NCI-H748 treated with DMSO at 0.1 percent for 48 hours (cell line): ENCODE results near the gene LRRC4C.

Experiments used
- DNase-seq: peaks from one replicate; lab custom pipeline; 2025; lab: John Stamatoyannopoulos, UW

Gene LRRC4C

DNA sequence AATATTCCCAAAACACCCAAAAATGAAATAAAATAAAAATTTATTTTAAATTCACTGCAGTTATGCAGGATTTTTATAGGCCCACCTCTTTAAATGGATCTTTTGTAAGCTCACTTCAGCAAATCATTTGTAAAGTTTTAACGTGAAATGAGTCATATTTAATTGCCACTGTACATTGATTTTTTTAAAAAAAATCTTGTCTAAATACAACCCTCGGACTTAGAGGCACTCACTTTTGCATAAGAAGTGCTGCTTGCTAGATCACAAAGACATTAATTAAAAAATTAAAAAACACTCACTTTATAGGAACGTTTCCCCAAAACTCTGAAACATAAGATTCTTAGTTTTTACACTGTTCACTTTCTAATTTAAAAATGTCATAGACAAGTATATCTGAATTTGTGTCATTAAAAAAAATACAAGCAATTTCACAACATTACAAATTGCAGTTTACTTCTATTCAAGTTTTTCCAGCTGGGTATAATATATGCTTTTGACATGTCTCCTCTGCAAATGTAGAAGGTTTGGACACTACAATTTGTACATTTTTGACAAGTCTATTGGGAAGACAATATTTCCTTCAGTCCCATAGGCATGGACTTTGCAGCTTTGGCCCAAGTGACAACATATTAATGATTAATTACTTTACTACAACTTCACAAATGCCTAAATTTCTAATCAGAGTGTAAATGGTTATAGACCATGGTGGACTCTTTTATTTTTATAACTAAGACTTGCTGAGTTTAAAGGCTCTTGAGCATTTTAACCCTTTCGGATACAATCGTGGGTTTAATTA lies 1088.4 kb downstream of the LRRC4C start:
- no peak for DNase-seq

DNA sequence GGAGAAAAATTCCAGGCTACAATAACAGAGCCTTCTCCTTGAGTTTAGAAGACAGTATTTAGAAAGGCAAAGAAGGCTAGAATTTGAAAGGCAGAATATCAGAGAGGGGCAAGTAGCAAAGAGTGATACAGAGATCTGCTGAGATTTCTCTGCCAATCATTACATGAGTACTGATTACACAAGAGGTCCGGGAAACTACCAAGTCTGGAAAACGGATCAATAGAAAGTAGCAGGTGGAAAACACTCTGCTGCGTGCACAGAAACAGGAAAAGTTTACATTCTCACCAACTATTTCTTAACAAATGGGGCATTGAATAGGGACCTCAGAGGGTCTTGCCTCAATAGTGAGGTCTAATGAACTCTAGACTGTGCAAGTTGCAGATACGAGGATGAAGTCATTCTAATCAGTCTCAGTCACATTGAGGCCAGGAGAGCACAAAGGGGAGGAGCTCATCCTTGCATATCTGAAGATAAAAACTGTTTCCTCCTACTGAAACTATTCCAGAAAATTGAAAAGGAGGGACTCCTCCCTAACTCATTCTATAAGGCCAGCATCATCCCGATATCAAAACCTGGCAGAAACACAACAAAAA lies 1099.2 kb downstream of the LRRC4C start:
- DNase-seq: no peak

DNA sequence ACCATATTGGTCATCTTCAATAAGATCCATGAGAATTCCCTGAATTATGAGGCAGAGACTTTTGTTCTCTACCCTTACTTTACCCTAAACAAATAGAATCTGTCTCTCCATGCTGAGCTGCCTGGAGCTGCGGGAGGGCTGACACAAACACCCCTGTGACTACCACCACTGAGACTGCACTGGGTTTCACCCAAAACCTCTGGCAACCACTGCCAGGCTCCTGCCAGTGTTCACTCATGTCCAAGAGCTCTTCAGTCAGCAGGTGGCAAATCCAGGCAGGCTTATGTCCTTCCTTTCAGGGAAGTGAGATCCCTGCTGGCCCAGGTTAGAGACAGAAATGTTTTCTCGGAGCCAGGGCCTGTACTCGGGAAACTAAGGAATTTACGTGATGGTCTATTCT lies 1105.3 kb downstream of the LRRC4C start:
- DNase-seq: no peak

DNA sequence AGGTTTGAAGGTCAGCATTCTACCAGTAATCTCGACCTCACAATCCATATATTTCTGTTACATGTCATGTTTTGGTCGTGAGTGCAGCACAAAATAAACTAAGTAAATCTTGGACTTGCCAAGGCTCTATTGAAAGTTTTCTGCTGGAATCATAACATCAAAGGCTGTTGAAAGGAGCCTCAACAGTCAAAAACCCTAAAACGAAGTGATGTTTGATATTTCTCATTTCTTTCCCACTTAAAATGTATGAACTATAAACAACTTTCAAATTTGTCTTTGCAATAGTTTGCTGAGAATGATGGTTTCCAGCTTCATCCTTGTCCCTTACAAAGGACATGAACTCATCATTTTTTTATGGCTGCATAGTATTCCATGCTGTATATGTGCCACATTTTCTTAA lies 1118.5 kb downstream of the LRRC4C start:
- no peak for DNase-seq

DNA sequence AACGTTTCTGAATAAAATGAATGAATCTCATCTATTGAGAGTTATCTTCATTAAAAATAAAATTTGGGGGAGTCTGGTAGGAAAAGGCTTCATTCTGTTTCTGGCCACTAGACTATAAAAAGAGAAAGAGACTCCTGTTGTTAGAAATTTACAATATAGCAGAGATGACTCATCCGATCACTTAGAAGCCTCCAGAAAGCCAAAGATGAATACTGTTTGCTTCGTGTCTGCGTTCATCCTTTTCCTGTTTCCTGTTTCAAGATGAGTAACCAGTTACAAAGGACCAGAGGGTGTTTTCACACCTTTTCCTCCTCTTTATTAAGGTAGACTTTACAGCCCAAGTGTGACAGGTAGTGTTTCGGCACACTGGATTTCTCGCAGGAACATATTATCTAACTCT lies 1120.7 kb downstream of the LRRC4C start:
- DNase-seq: no peak

DNA sequence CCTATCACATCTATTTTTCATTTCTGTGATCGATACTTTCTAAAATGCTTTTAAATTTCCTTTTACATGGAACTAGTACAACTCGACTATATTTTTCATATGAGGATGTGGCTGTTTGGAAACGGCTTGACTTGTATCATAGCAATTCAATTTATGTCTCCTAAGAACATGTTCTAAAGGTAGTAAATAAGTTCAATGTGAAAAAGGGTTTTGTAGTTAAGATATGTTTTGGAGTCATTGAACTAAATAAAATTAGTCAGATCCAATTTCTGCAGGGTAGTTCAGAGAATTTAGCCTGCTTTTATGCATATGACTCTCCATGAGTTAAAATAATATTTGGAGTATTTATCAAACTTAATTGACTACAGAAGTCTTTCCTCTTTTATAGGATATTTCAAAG lies 1121.4 kb downstream of the LRRC4C start:
- DNase-seq: no peak

DNA sequence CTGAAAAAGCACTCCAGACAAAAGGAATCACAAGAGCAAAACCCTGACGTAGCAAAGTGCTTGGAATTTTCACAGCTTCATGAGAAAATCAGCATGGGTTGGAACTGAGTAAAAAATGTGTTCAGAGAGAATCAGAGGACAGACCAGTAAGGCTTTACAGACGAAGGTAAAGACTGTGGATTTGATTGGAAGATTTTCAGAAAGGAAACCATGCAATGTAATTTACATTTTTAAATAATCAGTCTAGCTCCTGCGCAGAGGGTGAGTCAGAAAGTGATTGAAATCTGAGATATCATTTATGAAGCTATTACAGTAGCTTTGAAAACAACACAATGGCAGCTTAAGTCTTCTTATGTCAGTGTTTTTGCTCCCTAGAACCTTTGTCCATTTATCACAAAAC lies 1122.3 kb downstream of the LRRC4C start:
- no peak for DNase-seq

DNA sequence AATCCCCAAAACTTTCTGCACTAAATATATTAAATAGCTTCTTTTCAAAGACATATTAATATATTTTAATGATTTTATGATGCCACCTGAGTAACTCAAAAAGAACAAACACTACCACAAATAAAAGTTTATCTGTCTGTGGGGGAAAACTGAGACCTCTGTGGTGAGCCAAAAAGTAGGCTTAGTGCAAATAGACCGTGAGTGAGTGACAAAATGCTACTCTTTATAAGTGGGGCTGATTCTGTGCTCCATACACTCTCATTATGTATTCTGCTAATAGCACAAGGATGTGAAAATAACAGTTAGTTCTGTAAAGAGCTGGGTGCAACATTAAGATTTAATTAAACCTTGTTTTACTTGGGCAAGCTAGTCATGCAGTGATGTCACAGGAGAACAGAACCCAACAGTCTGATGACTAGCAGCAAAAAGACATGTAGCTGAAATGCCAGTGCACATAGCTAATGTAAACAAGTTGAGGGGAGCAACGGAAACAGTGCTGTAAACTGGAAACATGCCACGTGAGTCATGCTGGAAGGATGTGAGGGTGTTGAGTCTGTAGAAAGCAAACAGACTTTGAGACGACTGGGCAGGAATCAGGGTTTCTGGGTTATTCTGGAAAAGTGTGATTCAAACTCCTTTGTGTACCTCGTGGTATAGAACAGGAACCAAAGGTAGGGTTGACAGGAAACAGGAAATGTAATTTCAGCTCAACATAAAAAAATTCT lies 1130.4 kb downstream of the LRRC4C start:
- DNase-seq: no peak

DNA sequence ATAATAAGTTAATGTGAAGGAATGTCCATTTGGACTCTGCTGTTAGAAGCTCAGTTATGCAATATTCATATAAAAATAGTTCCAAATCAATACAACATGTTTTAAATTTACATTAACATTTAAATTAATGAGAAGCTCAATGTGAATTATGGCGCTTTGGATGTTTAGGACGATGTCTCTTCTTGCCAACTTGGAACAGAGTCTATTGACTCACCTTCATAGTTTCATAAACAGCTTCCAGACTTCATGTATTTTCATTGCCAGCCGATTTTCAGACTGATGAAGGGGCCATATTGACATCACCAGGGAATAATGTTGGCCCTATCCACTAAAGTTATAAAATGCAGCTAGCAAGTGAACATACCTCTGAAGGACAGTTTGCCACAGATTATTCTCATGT lies 1136.2 kb downstream of the LRRC4C start:
- no peak for DNase-seq

DNA sequence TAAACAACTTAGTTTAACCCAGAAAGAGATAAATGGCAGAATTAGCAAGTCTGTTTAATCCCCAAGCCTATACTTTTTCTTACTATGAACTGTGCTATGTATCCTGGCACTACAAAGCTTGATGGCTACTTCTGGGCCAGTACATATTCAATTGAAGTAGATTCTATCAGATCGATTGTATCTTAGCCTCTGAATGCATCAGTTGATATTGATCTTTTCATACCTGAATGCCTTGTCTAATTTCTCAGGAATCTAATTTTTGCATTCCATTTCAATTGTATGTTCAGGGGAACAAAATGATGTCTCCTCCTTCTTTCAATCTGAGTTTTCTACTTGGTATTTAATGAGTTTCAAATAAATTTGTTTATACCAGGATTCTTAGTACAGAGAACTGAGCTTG lies 1137.9 kb downstream of the LRRC4C start:
- no peak for DNase-seq

DNA sequence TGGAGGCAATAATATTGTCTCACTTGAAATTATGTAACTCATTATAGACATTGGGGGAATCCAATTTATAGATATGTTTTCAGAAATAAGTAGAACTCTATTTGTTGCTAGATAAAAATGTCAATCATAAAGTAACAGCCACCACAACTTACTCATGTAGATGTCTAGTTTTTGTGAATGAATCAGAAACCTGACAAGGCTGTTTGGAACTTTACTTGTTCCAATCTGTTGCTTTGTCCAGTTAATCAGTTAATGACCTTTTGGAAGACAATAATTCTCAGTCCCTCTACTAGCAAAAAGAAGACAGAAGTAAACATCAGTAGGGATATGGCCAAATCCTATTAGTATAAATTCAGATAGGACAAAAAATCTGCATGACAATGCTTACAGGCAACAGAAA lies 1143.3 kb downstream of the LRRC4C start:
- DNase-seq: no peak

DNA sequence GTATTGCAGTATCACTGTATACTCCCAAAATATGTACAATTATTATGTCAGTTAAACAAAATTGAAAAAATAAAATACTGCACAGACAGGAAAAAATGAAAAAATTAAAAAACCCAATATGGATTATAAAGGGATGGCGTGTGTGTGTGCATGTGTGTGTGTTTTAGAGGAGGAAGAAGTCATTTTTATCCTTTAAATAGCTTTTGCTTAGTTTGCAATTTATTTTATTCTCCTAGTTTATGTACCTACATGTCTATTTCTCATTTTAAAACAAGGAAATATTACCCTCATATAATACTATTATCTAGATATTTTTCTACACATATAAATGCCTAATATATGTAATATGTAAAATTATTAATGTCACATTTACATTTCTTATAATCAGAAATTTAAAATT lies 1144.3 kb downstream of the LRRC4C start:
- no peak for DNase-seq

DNA sequence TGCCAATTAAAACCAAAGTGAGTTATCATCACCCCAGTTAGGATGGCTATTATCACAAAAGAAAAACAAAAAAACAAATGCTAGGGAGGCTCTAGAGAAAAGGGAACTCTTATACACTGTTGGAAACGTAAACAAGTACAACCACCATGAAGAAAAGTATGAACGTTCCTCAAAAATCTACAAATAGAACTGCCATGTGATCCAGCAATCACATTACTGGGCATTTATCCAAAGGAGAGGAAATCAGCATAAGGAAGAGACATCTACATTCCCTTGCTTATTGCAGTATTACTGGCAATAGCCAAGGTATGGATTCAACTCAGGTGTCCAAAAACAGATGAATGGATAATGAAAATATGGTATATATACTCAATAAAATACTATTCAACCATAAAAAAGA lies 1145.1 kb downstream of the LRRC4C start:
- no peak for DNase-seq

DNA sequence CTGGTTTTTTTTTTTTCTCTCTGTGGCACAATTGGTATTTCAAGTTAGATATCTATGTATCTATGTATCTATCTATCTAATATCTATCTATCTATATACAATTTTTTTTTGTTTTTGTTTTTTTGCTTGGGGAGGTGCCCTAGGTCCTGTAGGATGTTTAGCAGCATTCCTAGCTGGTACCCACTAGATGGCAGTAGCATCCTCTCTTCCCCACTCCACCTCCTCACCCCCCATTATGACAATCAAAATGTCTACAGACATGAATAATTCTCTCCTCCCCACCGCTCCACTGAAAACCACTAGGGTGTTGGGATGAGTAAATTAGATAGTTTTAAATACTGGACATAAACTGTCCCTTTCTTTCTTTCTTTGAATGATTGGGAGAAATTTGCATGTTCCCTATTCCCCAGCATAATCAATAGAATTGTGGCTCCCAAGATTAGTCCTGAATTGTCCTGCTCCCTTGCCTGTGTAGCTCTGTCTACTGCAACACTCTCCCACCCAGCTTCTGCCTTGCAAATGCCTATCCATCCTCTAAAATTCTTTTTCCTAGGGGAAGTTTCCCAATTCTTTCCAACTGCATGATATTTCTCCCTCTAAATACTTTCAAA lies 1152.4 kb downstream of the LRRC4C start:
- peak; percentile 8 for DNase-seq

DNA sequence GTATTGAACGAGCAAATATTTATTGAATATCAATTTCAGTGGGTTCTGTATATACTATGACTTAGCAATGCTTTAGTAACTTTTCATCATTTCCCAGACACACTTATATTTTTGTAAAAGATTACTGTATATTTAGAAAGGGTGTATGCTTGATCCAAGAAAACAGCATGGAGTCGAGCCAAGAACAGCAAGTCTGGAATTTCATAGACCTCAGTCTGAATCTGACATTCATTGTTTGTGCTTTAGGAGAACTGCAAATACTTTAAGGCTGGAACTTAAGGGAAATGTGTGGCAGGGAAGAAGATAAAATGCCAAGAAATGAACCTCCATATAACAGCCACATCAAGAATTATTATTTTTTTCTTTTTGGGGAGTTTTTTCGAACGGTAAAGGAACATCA lies 1156.8 kb downstream of the LRRC4C start:
- DNase-seq: no peak

DNA sequence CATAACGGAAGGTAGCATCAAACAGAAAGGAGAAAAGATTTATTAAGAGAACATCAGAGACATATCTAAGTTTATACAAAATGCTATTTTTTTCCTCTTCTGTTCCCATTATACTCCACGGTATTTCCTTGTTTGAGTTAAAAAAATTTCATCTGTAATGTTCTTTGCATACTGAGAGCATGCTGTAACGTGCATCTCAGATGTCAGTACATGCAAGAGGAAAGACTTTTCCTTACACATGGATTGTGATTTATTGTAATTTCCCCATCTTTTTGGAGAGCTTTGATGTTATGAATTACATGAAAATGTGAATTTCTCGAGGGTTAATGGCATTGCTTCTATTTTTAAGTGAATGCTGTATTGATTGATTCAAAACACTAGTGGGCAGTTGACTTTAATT lies 1164.0 kb downstream of the LRRC4C start:
- no peak for DNase-seq

DNA sequence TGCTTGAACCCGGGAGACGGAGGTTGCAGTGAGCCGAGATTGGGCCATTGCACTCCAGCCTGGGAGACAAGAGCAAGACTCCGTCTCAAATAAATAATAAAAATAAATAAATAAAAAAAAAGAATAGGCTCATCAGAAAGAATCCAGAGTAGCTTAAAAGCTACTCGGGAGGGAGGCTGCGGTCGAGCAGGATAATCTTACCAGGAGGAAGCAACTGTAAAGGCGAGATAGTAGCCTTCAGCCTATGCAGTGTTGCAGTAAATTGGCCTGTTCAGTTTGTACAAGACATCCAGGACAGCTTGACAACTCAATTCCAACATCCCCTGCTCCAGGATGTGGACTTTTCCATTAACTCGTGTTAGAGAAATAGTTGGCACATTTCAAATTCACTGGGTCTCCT lies 1164.7 kb downstream of the LRRC4C start:
- no peak for DNase-seq

DNA sequence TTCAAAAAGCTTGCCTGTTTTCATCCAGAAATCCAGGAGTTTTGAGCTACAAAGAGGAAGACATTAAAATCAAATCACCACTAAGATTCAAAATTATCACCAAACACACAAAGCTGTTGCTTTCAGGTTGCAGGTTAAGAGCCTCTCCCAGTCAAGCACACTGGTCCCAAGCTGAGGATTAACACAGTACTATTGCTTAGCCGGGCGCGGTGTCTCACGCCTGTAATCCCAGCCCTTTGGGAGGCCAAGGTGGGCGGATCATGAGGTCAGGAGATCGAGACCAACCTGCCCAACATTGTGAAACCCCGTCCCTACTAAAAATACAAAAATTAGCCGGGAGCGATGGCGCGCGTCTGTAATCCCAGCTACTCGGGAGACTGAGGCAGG lies 1165.1 kb downstream of the LRRC4C start:
- no peak for DNase-seq

DNA sequence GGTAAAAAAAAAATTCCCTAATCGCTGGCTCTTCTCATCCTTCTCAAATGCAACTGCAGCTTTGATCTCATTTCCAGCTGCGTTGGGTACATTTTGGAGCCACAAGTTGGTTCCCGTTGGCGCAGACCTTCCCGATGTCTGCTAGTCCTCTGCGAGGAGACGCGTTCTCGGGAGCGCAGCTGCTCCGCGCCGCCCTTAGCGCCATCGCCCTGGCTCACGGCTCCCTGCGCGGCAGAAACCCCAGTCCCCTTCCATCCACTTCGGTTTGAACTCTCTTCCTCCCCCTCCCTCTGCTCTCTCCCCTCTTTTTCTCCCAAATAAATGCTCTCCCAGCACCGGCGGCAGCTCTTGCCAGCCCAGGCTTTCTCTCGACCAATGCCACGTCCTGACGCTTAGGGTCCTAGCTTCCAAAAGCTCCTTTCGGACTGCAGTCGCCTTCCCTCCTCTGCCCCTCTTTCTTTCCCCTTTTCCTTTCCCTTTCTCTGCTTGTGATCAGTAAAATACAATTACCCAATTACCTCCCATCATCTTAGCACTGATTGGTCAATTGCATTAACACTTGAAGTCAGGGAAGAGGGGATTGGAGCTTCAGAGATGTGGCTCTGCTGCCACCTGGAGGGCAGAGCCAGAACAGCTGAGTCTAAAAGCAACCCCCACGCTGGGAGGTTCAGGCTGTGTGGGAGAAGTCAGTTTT lies 1165.7 kb downstream of the LRRC4C start:
- DNase-seq: peak; percentile 74

DNA sequence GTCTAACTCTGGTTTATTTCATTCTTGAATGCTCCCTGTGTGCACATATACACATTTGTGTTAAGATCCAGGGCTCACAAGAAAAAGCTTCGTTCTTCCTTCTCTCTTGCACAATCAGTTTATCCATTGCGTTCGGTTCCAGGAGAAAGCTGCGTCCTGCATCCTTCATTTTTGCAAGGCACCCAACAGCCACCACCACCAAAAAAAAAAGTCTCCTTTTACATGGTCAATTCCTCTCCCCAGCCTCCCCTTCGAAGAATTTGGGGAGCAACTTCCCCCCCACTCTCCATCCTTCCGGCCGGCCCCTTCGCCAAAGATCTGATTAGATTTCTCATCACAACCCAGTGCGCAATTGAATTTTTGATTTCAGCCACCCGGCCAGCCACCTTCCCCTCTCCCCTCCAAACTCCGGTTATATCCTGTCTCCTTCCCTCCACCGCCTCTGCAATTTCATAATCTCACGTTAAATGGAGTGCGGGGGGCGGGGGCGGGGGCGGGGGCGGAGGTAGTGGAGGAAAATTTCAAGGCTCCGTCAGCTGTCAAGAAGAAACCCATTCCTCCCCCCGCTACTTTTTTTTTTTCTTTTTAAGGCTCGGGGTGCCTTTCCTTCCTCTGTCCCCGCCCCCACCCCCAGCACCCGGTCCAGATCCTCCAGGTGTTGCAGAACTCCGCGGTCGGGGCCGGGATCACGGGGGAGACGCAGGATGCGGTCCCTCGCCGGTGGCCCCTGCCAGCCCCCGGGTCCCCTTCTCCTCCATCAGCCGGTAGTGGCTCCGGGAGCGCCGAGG lies 1166.5 kb downstream of the LRRC4C start:
- DNase-seq: no peak

DNA sequence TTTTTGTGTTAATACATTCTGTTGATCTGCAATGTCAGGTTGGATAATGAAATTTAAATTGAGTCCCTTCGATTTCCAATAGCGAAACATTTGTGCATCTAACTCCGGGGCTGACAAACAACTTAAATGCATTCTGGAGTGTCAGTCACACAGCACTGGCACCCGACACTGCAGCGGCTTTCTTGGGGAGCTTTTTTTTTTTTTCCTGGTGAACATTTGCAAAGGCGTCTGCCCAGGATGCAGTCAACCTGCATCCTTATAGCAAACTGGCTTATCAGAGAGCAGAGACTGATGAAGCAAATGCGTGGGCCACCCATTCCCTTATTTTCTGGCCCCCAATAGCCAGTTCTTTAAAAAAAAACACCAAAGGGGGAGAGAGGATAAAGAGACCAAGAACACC lies 1167.7 kb downstream of the LRRC4C start:
- DNase-seq: no peak

DNA sequence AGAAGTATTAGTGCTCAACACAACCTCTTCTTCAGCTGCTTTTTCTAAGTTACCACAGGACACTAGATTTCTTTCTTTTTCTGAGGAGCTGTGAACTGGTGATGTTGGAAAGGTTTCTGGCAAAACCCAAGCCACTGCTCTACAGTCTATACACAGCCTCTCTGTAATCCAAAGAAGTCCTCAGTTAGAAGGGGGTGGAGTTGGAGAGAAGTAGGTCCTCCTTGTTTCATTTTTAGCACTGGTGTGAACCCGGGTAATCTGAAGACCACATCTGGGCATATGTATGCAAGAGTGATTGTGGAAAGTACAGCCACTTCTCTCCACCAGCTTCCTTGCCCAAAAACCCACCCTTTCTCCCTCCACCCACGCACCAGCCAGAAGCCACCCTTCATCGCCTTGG lies 1168.1 kb downstream of the LRRC4C start:
- no peak for DNase-seq
